GM21717 (cell line): Measurements from ENCODE around the gene MMP17.

Experiments
- ATAC-seq: cut with Tn5 transposase; IDR thresholded peaks from one replicate; pipeline ENCODE4 v1.9.1; 2021; ENCODE audit warnings: mild to moderate bottlenecking, moderate library complexity; ENCODE audit not compliant: unreplicated experiment

Gene MMP17

GRCh38 chr12:131847456-131847855, 19.3 kb downstream of the MMP17 start:
- no peak for ATAC-seq

DNA sequence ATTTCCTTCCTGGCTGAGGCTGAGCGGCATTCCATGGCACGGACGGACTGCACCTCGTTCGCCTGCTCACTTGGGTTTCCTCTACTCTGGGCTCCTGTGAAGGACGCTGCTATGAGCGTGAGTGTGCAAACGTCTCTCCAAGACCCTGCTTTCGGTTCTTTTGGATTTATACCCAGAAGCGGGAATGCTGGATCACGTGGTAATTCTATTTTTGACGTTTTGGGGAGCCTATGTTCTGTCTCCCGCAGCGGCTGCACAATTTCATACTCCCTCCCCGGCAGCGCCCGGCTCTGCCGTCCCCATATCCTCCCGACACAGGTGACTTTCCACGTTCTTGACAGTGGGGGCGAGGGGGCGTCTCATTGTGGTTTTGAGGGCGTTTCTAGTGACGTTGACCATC, 20.6 kb downstream of the MMP17 start:
- ATAC-seq: no peak

- no peak for ATAC-seq
These were observed 21.7 kb downstream of the MMP17 start for GRCh38 chr12:131849700-131850553.

DNA sequence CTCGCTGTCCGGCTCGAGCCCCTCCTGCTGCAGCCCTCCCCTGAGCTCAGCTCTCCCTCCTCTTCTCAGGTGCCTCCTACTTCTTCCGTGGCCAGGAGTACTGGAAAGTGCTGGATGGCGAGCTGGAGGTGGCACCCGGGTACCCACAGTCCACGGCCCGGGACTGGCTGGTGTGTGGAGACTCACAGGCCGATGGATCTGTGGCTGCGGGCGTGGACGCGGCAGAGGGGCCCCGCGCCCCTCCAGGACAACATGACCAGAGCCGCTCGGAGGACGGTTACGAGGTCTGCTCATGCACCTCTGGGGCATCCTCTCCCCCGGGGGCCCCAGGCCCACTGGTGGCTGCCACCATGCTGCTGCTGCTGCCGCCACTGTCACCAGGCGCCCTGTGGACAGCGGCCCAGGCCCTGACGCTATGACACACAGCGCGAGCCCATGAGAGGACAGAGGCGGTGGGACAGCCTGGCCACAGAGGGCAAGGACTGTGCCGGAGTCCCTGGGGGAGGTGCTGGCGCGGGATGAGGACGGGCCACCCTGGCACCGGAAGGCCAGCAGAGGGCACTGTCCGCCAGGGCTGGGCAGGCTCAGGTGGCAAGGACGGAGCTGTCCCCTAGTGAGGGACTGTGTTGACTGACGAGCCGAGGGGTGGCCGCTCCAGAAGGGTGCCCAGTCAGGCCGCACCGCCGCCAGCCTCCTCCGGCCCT, 22.8 kb downstream of the MMP17 start:
- no peak for ATAC-seq

GRCh38 chr12:131851741-131852550, 23.8 kb downstream of the MMP17 start:
- ATAC-seq: no peak

- no peak for ATAC-seq
These were observed 24.5 kb downstream of the MMP17 start for GRCh38 chr12:131852551-131853299.

- no peak for ATAC-seq
These were observed 25.9 kb downstream of the MMP17 start for GRCh38 chr12:131853832-131854797.

GRCh38 chr12:131854861-131855476, 26.8 kb downstream of the MMP17 start:
- no peak for ATAC-seq

DNA sequence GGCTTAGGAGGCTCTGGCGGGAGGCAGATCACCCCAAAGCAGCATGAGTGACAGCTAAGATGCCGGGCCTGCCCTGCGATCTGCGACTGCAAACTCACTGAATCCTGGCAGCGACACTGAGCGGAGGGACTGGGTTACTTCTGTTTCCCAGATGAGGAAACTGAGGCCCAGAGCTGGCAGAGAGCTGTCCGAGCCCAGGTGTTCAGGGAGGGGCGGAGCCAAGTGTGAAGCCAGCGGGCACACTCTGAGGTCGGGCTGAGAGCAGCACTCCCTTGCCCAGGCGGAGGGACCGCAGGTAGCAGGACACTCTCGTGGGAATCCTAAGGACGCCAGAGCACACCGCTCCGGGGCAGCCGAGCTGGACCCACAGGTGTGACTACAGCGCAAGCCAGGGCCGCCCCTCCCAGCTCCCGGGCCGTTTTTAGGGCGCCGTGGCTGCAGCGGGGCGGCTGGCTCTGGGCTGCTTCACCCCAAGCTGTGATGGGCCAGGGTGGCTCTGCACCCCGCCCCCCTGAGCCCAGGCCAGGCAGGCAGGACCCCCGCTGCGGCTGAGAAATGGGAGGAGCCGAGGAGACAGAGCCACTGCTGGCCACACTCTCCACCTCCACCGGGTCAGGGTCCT, 27.4 kb downstream of the MMP17 start:
- no peak for ATAC-seq

GRCh38 chr12:131856366-131857097, 28.3 kb downstream of the MMP17 start:
- no peak for ATAC-seq

GRCh38 chr12:131857908-131858850, 30.0 kb downstream of the MMP17 start:
- ATAC-seq: no peak

GRCh38 chr12:131860472-131861260, 32.5 kb downstream of the MMP17 start:
- no peak for ATAC-seq

DNA sequence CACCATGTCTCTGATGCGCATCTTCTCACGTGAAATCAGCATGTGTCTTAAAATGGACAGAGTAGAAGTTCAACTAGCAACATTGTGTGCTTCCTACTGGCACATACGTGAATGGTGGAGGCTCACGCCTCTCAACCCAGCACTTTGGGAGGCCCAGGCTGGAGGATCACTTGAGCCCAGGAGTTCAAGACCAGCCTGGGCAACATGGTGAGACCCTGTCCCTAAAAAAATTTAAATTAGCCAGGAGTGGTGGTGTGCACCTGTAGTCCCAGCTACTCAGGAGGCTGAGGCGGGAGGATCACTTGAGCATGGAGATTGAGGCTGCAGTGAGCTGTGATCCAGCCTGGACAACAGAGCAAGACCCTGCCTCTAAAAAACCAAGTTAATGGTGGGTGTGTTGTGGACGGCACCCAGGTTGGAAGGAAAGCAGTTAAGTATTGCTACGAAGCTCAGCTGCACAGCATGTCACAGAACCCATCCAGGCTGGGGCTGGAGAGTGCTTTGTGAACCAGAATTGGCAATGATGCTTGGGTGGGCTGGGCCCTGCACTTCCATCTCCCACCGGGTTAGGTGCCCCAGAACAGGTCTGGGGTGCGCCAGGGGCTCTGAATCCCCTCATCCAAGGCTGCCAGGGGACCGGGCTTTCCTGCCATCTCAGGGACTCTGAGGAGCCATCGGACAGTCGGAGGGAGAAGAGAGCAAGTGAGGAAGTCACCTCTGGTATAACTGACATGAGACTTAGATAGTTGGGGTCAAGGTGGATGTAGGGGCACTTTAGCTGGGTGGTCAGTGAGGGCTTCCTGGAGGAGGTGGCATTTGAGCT, 33.3 kb downstream of the MMP17 start:
- no peak for ATAC-seq

- no peak for ATAC-seq
These were observed 33.9 kb downstream of the MMP17 start for GRCh38 chr12:131862084-131862441.

GRCh38 chr12:131862600-131862993, 34.4 kb downstream of the MMP17 start:
- no peak for ATAC-seq
